ENCODE data around the gene TXNL1.

- TF ChIP-seq CTCF (conservative IDR thresholded peaks at IDR 0.05; ENCODE audit: low read depth, low read length) = no peak
- TF ChIP-seq EZH2 (IDR thresholded peaks at IDR 0.05; ENCODE audit: borderline replicate concordance, low read depth, low read length, poor library complexity, severe bottlenecking) = no peak
Measured at GRCh38 chr18:56559044-56559443, 79.3 kb downstream of the TXNL1 start.
